ENCODE results near the gene SMAP2. TPM values are rescaled to one million over a fixed set of nuclear protein-coding genes. Genes with fewer than 3 reads are reported as not detected.

The SMAP2 gene
- total and polyA plus RNA-seq, 2 donors (not counting 1 experiment from before 2014, with no cell fraction given) = 16.7 to 28.7 TPM

DNA sequence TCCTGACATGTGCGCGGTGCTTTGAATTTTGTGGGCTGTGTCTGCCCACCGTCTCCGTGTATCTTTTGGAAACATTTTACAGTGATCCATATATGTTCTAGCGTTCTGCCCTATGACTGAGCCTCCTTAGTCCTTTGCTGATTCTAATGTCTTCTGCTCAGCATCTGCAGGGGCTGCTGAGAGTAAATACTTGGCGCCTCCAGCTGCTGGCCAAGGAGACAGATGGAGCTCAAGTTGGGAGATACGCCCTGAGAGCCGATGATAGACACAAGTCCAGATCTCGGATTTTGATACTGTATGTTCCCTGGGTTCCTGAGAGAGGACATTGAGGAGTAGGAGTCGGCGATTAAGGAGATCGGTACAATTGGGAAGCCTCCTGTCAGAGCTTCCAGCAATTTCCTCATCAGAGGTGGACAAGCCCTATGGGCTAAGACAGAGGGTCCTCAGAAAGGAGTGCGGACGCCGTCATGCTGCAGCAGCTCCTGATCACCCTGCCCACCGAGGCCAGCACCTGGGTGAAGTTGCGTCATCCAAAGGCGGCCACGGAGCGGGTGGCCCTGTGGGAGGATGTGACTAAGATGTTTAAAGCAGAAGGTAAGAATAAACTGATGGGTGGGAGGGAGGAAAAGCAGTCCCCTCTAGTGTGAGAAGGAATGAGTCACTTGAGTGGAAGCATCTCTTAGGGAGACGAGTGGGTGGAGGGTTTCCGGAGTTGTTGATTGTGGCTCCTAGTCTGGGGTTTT, 77.1 kb downstream of the SMAP2 start:
- TF ChIP-seq EZH2 (IDR thresholded peaks at IDR 0.05; ENCODE audit: low read length, missing control alignments) = no peak
- TF ChIP-seq, protein P1, sequence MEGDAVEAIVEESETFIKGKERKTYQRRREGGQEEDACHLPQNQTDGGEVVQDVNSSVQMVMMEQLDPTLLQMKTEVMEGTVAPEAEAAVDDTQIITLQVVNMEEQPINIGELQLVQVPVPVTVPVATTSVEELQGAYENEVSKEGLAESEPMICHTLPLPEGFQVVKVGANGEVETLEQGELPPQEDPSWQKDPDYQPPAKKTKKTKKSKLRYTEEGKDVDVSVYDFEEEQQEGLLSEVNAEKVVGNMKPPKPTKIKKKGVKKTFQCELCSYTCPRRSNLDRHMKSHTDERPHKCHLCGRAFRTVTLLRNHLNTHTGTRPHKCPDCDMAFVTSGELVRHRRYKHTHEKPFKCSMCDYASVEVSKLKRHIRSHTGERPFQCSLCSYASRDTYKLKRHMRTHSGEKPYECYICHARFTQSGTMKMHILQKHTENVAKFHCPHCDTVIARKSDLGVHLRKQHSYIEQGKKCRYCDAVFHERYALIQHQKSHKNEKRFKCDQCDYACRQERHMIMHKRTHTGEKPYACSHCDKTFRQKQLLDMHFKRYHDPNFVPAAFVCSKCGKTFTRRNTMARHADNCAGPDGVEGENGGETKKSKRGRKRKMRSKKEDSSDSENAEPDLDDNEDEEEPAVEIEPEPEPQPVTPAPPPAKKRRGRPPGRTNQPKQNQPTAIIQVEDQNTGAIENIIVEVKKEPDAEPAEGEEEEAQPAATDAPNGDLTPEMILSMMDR (conservative IDR thresholded peaks at IDR 0.05 in 1 of 2, IDR thresholded peaks at IDR 0.05 in 1 of 2; ENCODE audit: low read depth in 1 of 2, low read length in 2 of 2) = no peak
- H3K9me3 ChIP-seq (ENCODE audit: control insufficient read depth, insufficient read depth, low read depth, low read length) = no peaks in the 10 kb centered on the region
- peak overlapping the region; percentile 57 for H3K27ac ChIP-seq (ENCODE audit: insufficient read depth, low read length)

DNA sequence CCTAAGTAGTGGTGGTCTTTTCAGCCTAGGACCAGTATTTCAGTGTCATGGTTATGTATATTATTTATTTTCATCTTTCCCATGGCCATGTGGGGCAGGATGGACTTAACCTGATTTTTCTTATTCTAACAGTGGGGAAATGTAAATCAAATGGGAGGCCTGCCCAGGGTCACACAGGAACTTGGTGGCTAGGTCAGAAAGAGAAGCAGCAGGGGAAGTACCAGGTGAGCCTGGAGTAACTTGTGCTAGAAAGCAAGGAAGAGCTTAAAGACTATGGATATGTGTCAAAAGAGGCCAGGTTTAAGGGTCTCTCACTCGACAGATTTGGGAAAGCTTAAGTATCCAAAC, 77.7 kb downstream of the SMAP2 start:
- H3K9ac ChIP-seq (ENCODE audit: insufficient read depth, low read length) = no peak overlapping the region

More for the DNA sequence above, 77.1 kb downstream of the SMAP2 start:
- H3K4me1 ChIP-seq (ENCODE audit: control insufficient read depth, extremely low read depth, insufficient read depth, low read length) = no peaks in the 10 kb centered on the region
- H4K20me1 ChIP-seq (ENCODE audit: control insufficient read depth, extremely low read depth, insufficient read depth, low read length) = no peaks in the 10 kb centered on the region
- H2AFZ ChIP-seq (ENCODE audit: low read length) = peak overlapping the region; percentile 76
- H3K36me3 ChIP-seq (ENCODE audit: control insufficient read depth, insufficient read depth, low read length) = no peaks in the 10 kb centered on the region
- H3K4me3 ChIP-seq (replicated peaks in 1 of 4; ENCODE audit: control extremely low read depth in 1 of 4, insufficient read depth in 1 of 4, low read depth in 3 of 4, low read length in 4 of 4) = peak overlapping the region; percentile 52 to 90 (median 79)
- H3K4me2 ChIP-seq (ENCODE audit: extremely low read depth, insufficient read depth, low read length) = peak overlapping the region; percentile 72
- H3K79me2 ChIP-seq (ENCODE audit: control insufficient read depth, insufficient read depth, low read length) = no peaks in the 10 kb centered on the region
- peak; percentile 50 to 96 for DNase-seq (ENCODE audit: low read depth in 2 of 2)
- peak overlapping the region; percentile 71 for H3K9ac ChIP-seq (ENCODE audit: insufficient read depth, low read length)
- no peaks in the 10 kb centered on the region for H3K27me3 ChIP-seq (ENCODE audit: control insufficient read depth, insufficient read depth, low read length)

DNA sequence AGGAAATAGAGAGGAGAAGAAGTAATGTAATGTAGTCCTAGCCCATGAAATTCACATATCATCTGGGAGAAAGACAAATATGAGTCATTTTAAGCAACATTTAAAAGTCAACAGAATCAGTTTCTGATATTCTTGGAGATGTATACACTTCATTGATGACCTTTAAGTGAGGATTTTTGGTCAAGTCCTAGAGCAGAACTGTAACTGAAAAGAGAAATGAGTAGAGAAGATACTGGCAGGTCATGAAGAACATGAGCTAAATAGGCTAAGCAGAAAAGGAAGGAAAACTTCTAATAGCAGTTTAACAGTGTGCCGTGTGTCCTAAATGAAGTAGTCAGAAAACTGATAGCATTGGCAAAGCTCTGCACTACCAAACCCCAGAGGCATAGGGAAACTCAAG, 81.3 kb downstream of the SMAP2 start:
- no peak overlapping the region for H2AFZ ChIP-seq (ENCODE audit: low read length)
- no peaks in the 10 kb centered on the region for H3K4me1 ChIP-seq (ENCODE audit: control insufficient read depth, extremely low read depth, insufficient read depth, low read length)
- H3K27me3 ChIP-seq (ENCODE audit: control insufficient read depth, insufficient read depth, low read length) = no peaks in the 10 kb centered on the region
- H3K4me2 ChIP-seq (ENCODE audit: extremely low read depth, insufficient read depth, low read length) = no peak overlapping the region
- TF ChIP-seq, protein P1 (conservative IDR thresholded peaks at IDR 0.05 in 1 of 2, IDR thresholded peaks at IDR 0.05 in 1 of 2; ENCODE audit: low read depth in 1 of 2, low read length in 2 of 2) = no peak
- TF ChIP-seq EZH2 (IDR thresholded peaks at IDR 0.05; ENCODE audit: low read length, missing control alignments) = no peak
- no peaks in the 10 kb centered on the region for H3K79me2 ChIP-seq (ENCODE audit: control insufficient read depth, insufficient read depth, low read length)
- no peak overlapping the region for H3K9ac ChIP-seq (ENCODE audit: insufficient read depth, low read length)
- no peak overlapping the region for H3K4me3 ChIP-seq (replicated peaks in 1 of 4; ENCODE audit: control extremely low read depth in 1 of 4, insufficient read depth in 1 of 4, low read depth in 3 of 4, low read length in 4 of 4)
- peaks cover 2% of the 10 kb centered on the region for H3K36me3 ChIP-seq (ENCODE audit: control insufficient read depth, insufficient read depth, low read length)
- no peak for DNase-seq (ENCODE audit: low read depth in 2 of 2)
- H3K9me3 ChIP-seq (ENCODE audit: control insufficient read depth, insufficient read depth, low read depth, low read length) = peaks cover 3% of the 10 kb centered on the region
- H4K20me1 ChIP-seq (ENCODE audit: control insufficient read depth, extremely low read depth, insufficient read depth, low read length) = no peaks in the 10 kb centered on the region
- no peak overlapping the region for H3K27ac ChIP-seq (ENCODE audit: insufficient read depth, low read length)

More for the DNA sequence above, 77.7 kb downstream of the SMAP2 start:
- Histone ChIP-seq H3K27ac (ENCODE audit: insufficient read depth, low read length) (peak overlapping the region; percentile 57), H4K20me1 (ENCODE audit: control insufficient read depth, extremely low read depth, insufficient read depth, low read length) (no peaks in the 10 kb centered on the region), H3K4me1 (ENCODE audit: control insufficient read depth, extremely low read depth, insufficient read depth, low read length) (no peaks in the 10 kb centered on the region), H3K9me3 (ENCODE audit: control insufficient read depth, insufficient read depth, low read depth, low read length) (no peaks in the 10 kb centered on the region), H3K27me3 (ENCODE audit: control insufficient read depth, insufficient read depth, low read length) (no peaks in the 10 kb centered on the region), H3K79me2 (ENCODE audit: control insufficient read depth, insufficient read depth, low read length) (no peaks in the 10 kb centered on the region), H3K4me3 (replicated peaks in 1 of 4; ENCODE audit: control extremely low read depth in 1 of 4, insufficient read depth in 1 of 4, low read depth in 3 of 4, low read length in 4 of 4) (peak overlapping the region; percentile 52 to 90 (median 79)), H3K4me2 (ENCODE audit: extremely low read depth, insufficient read depth, low read length) (peak overlapping the region; percentile 72), H3K36me3 (ENCODE audit: control insufficient read depth, insufficient read depth, low read length) (no peaks in the 10 kb centered on the region), H2AFZ (ENCODE audit: low read length) (peak overlapping the region; percentile 76)
- no peak for DNase-seq (ENCODE audit: low read depth in 2 of 2)
- TF ChIP-seq, protein P1 (conservative IDR thresholded peaks at IDR 0.05 in 1 of 2, IDR thresholded peaks at IDR 0.05 in 1 of 2; ENCODE audit: low read depth in 1 of 2, low read length in 2 of 2) = no peak
- TF ChIP-seq EZH2 (IDR thresholded peaks at IDR 0.05; ENCODE audit: low read length, missing control alignments) = no peak

Measured in fibroblast of lung (primary cell).